GM18867 (cell line): ENCODE results near the gene DPP6.

Source experiments
- ATAC-seq: cut with Tn5 transposase; IDR thresholded peaks from one replicate; pipeline ENCODE4 v1.9.1; 2021; ENCODE audit warnings: mild to moderate bottlenecking, moderate library complexity; ENCODE audit not compliant: unreplicated experiment

DPP6 gene

GRCh38 chr7:154581251-154581890 is 529.2 kb downstream of the DPP6 start:
- ATAC-seq = no peak

GRCh38 chr7:154583454-154583853 is 531.3 kb downstream of the DPP6 start:
- ATAC-seq = no peak

- no peak for ATAC-seq
Observed at GRCh38 chr7:154584352-154585252, 532.4 kb downstream of the DPP6 start.

GRCh38 chr7:154587792-154588191 is 535.6 kb downstream of the DPP6 start:
- ATAC-seq = no peak

- ATAC-seq = no peak
Observed at GRCh38 chr7:154591544-154591943, 539.3 kb downstream of the DPP6 start.

GRCh38 chr7:154592388-154592787 is 540.2 kb downstream of the DPP6 start:
- ATAC-seq = no peak

DNA sequence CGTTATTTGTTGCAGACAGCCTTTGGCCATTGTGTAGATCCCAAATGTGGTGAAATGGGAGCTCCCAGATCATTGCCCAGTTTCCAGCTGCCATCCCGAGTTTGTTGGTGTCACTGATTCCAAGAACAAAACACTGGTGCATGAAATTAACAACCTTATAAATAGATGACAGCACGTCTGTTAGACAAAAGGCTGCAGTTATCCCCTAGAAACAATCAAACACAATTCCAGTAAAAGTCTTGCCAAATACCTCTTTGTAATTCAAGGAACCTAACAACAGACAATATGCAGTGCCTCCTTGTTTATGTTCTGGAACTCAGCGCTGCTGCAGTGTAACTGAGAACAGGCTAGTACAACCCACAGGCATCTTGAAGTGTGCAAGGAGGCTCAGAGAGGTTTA is 546.2 kb downstream of the DPP6 start:
- ATAC-seq = no peak

DNA sequence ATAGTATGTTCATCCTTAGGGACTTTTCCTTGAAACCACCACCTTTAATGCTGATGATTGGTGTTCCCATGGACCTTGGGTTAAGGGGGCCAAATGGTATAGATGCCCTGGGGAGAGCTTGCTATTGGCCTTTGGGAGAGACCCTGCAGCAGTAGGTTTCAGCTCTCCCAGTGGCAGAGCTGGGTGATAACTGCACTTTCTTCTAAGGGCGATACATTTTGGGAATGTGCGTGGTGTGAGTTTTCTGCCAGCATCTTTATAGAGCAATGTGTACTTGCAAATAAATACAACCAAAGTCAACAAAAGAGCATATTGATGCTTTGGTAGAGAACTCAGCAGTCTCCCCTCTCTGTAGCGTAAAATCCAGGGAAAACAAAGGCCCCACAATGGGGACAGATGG is 546.7 kb downstream of the DPP6 start:
- no peak for ATAC-seq

GRCh38 chr7:154610903-154611302 is 558.7 kb downstream of the DPP6 start:
- ATAC-seq = no peak

- ATAC-seq = no peak
Observed at GRCh38 chr7:154613811-154614210, 561.6 kb downstream of the DPP6 start.

DNA sequence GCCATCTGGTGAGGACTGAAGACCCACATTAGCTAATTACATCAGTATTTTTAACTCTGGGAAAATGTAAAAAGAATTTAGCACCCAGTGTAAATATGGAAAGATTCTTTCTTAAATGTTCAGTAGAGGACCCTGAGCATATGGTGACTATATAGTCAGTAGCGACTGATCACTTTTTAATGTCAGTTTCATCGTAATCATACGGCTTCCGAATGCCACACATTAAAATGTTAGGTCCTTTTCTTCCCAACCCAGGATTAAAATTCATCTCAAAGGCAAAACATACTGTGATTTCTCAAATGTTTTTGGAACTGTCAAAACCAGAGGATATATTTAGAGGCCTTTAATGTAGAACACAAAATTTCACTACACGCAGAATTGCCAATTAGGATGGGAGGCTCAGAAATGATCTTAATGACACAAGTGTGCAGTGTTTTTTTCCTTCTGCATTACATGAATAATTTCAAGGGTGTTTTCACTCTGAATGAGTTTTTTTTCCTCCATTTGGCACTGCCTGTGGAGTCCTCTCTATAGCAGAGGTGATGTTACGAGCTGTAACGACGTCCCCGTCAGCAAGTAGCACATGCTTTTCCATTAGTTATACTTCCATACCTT is 568.0 kb downstream of the DPP6 start:
- ATAC-seq = no peak

DNA sequence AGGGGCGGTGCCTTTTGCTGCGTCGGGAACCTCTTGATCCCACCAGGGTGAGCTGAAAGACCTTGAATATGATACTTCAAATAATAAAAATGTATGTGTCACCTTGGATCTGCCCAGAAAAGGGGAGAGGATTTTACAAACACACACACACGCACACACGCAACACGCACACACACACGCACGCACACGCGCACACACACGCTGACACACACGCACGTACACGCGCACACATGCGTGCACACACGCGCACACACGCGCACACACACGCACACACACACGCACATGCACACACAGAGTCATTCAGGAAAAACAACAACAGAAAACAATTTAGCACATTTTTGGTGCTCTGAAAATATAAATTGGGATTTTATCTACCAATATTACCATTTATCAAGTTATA is 571.2 kb downstream of the DPP6 start:
- ATAC-seq = no peak

GRCh38 chr7:154627646-154628290 is 575.6 kb downstream of the DPP6 start:
- ATAC-seq = no peak

DNA sequence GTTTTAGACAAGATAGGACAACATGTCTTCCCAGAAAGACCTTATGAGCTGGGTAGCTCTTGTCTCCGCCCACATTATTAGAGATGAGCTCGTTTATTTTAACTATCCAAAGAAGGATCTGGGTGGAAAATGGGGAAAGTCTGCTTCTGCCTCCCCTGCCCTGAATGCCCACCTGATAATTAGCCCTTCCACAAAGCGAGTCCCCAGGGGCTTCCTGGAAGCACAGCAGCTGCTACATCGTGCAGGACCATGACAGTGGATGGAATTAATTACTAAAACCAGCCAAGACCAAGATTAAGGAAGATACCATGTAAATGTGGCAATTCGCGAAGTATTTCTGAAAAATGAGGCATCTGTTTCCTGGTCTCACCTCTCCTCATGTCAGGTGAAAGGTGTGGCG is 576.4 kb downstream of the DPP6 start:
- ATAC-seq = no peak

- no peak for ATAC-seq
Observed at GRCh38 chr7:154631162-154631561, 579.0 kb downstream of the DPP6 start.

DNA sequence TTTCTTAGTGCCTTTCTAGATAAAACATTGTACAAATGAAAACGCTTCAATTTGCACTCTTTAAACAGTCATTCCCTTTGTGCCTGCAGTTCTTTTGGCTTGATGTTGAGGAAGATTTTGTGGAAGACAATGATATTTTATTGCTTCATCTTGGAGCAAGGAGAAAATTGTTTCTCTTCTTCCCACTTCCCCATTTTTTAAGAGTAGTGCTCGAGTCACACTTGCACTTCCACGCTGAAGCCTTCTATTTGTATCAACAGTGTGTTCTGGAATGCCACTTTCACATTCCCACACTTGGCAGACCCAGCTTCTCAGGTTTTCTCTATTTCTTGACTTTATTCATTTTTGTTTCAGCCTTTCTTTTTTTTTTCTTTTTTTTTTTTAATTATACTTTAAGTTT is 581.4 kb downstream of the DPP6 start:
- ATAC-seq = no peak

DNA sequence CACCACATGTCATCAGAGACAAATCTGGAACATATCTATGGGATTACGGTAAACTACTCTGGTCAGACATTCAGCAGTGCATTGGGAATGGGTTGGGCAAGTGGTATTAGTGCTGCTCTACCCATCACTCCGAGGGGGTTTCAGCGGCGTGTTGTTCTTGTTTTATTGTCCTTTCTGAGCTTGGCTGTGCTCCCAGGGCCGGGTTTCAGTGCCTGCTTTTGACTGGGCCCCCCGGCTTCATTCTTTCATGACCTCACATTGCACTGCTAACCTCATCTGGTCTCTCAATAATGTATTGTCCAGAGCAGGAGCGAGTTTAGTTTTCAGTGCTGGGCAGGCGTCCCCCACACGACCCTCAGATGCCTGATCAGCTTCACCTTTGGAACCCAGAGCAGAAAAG is 586.1 kb downstream of the DPP6 start:
- no peak for ATAC-seq

DNA sequence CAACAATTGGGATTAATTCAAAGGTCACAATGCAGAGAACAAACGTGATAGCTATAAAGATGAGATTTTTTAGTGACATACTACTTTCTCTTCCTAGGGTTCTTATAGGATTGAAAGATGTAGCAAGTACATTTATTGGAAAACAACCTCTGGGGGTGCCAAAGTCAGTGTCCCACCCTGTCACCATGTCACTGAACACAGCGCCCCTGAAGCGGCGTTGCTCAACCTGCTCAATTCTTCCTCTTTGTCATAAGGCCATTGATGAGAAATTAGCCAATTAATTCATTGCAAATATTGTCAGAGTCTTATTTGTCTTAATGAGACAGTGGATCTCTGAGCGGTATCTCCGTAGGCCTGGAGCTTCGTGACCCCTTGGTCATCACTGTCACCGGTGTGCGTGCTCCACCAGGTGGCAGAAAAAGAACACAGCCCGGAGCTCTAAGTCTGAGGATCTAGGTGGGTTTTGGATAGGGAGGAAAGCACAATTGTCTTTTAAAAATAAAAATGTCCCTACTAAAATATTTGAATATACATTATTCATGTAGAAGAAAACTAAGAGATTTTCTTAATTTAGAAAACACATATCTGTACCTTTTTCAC is 588.2 kb downstream of the DPP6 start:
- ATAC-seq = no peak

- ATAC-seq = no peak
Observed at GRCh38 chr7:154640917-154641316, 588.7 kb downstream of the DPP6 start.

- ATAC-seq = no peak
Observed at GRCh38 chr7:154644366-154644765, 592.2 kb downstream of the DPP6 start.
